ENCODE results near the gene LRRTM4.

LRRTM4 gene

DNA sequence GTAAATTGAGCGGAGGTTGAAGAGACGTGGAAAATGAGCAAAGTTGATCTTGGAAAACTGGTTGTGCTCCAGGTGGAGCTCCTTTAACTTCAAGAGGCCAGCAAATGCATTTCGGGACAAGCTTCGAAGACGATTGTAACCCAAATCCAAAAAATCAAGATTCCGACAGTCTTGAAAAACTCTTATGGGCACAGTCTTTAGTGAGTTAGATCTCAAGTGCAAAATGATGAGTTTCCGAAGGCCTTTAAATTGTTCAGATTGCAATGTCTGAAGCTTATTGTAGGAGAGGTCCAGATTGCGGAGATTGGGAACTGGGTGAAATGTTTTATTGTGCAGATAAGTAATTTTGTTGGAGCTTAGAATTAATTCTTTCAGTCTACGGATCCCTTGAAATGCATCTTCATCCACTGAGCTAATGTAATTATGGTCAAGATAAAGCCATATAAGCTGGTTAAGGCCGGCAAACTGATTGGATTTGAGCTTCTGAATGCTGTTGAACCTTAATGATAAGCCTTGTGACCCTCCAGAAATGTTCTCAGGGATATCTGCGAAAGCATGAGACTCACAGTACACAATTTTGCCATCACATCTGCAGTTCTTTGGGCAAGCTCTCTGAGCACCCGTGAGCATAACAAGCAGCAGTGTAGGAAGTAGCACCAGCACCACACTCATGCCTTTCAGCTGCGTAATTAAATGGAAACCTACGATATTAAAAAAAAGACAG lies 2.9 kb downstream of the LRRTM4 start:
- no peak overlapping the region for H3K4me3 Mint-ChIP-seq
- peaks cover 4% of the 10 kb centered on the region for H3K36me3 Mint-ChIP-seq (ENCODE audit: low read depth)
- H3K27ac Mint-ChIP-seq, result no peak overlapping the region
- no peak for DNase-seq
- peaks cover 44% of the 10 kb centered on the region for H3K4me1 Mint-ChIP-seq
- peaks cover 3% of the 10 kb centered on the region for H3K27me3 Mint-ChIP-seq (ENCODE audit: low read depth, poor library complexity)
- TF ChIP-seq CTCF (IDR thresholded peaks at IDR 0.05), result no peak
- H3K9me3 Mint-ChIP-seq, result no peaks in the 10 kb centered on the region

DNA sequence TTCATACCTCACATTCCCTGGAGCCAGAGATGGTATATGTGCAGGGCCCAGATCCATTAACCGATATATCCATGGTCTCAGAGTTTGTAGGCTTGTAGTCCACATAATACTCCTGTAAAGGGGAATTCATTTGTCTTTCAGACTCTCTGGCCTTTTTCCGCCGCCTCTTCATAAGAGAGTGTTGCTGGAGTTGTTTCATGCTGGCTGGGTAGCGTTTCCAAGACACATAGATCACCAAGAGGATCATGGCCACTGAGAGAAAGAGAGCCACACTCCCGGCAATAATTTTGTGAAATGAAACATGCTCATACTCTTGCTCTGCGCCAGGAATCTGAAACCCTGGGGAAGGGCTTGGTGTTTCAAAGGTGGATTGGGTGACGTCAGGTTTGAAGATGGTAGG lies 3.9 kb downstream of the LRRTM4 start:
- Mint-ChIP-seq H3K27me3 (ENCODE audit: low read depth, poor library complexity) (peaks cover 3% of the 10 kb centered on the region), H3K9me3 (no peaks in the 10 kb centered on the region), H3K4me1 (peaks cover 44% of the 10 kb centered on the region), H3K27ac (no peak overlapping the region), H3K4me3 (no peak overlapping the region), H3K36me3 (ENCODE audit: low read depth) (peaks cover 4% of the 10 kb centered on the region)
- DNase-seq, result no peak
- TF ChIP-seq CTCF (IDR thresholded peaks at IDR 0.05), result no peak

DNA sequence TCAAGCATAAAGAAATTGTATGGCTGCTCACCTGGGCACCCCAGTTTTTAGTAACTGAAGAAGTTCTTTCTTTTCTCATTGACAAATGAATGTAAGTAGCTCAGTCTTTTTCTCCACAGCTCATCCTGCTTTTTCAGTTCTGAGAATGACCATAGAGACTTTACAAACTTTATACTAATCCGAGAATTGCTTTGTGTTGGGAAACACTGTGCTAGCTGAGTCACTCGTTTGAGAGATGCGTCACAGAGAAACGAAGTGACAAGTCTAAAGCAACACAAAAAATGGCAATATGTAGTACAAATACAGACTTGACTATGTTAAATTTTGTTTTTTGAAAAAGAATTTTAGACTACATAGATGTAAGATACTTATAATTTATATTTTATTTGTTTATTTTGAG lies 9.0 kb downstream of the LRRTM4 start:
- H3K9me3 Mint-ChIP-seq, result no peaks in the 10 kb centered on the region
- no peak overlapping the region for H3K27ac Mint-ChIP-seq
- no peak overlapping the region for H3K4me3 Mint-ChIP-seq
- H3K36me3 Mint-ChIP-seq (ENCODE audit: low read depth), result peaks cover 1% of the 10 kb centered on the region
- peaks cover 10% of the 10 kb centered on the region for H3K4me1 Mint-ChIP-seq
- no peak for DNase-seq
- TF ChIP-seq CTCF (IDR thresholded peaks at IDR 0.05), result no peak
- H3K27me3 Mint-ChIP-seq (ENCODE audit: low read depth, poor library complexity), result no peaks in the 10 kb centered on the region

DNA sequence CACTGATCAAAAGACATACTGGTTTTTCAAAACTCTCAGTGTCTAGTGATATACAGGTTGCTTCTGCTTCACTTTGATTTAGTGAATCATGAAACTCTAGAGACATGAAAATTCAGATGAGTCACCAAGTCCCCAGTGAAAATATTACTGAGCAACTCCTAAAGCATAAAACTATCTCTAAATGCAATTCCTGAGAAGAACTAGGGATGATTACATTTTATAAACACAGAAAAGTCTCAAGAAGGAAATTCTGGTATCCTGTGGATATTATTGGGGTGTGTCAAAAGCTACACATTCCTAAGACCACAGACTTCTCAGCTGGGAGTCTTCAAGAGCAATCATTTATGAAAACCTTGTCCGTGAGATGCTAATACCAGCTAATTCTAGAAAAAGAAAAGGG lies 9.7 kb downstream of the LRRTM4 start:
- no peaks in the 10 kb centered on the region for H3K27me3 Mint-ChIP-seq (ENCODE audit: low read depth, poor library complexity)
- H3K4me1 Mint-ChIP-seq, result peaks cover 4% of the 10 kb centered on the region
- no peak overlapping the region for H3K4me3 Mint-ChIP-seq
- no peaks in the 10 kb centered on the region for H3K9me3 Mint-ChIP-seq
- TF ChIP-seq CTCF (IDR thresholded peaks at IDR 0.05), result no peak
- H3K36me3 Mint-ChIP-seq (ENCODE audit: low read depth), result no peaks in the 10 kb centered on the region
- DNase-seq, result no peak
- H3K27ac Mint-ChIP-seq, result no peak overlapping the region

- H3K27me3 Mint-ChIP-seq (ENCODE audit: low read depth, poor library complexity), result no peaks in the 10 kb centered on the region
- no peaks in the 10 kb centered on the region for H3K9me3 Mint-ChIP-seq
- H3K4me1 Mint-ChIP-seq, result no peaks in the 10 kb centered on the region
- TF ChIP-seq CTCF (IDR thresholded peaks at IDR 0.05), result no peak
- no peak for DNase-seq
- no peak overlapping the region for H3K4me3 Mint-ChIP-seq
- no peaks in the 10 kb centered on the region for H3K36me3 Mint-ChIP-seq (ENCODE audit: low read depth)
- H3K27ac Mint-ChIP-seq, result no peak overlapping the region
These were observed 13.7 kb downstream of the LRRTM4 start for GRCh38 chr2:77508511-77508910.

DNA sequence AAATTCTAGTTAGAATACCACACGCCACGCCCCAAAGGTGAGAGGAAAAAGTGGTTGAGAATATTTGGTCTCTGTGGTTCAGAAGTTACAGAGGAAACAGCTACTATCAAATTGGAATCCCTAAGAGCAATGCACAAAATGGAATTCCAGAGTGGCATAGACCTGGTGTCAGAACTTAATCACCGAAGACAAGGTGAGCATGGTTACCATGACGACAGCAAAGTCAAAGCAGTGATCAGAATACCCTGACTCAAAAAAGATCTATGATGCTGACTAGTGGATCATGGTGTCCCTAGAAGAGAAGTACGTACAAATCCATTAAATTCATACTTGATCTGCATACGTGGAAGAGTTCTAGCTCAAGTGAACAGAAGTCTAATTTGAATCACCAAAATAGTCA lies 14.5 kb downstream of the LRRTM4 start:
- no peak for TF ChIP-seq CTCF (IDR thresholded peaks at IDR 0.05)

More for the DNA sequence above, 14.5 kb downstream of the LRRTM4 start:
- Mint-ChIP-seq H3K36me3 (ENCODE audit: low read depth) (no peaks in the 10 kb centered on the region), H3K9me3 (no peaks in the 10 kb centered on the region), H3K4me1 (no peaks in the 10 kb centered on the region), H3K4me3 (no peak overlapping the region), H3K27me3 (ENCODE audit: low read depth, poor library complexity) (no peaks in the 10 kb centered on the region), H3K27ac (peak overlapping the region; percentile 32)
- DNase-seq, result no peak

Data from nephron progenitor cell (in vitro differentiated cells).